Right atrium auricular region (tissue), 2 donors: Measurements from ENCODE around the gene UPK2. TPM values are rescaled to one million over a fixed set of nuclear protein-coding genes. Genes with fewer than 3 reads are reported as not detected.
A peak's percentile ranks its signal among the peaks of the same experiment; 100 is the strongest.

ENCODE experiments used
- DNase-seq: peaks from one replicate; pipeline ENCODE4 v3.0.0-alpha.2; 2019; ENCODE audit warnings: low spot score
- H3K27ac ChIP-seq, 2 donors: fragments of 200-600 bp; sonication (generic); 1 replicate in 1 of 2; 2 replicates in 1 of 2; pipeline ENCODE4 v1.5.1; 2016 to 2019
- H3K27me3 ChIP-seq, 2 donors: fragments of 200-600 bp; sonication (generic); one replicate each; pipeline versions ENCODE4 v1.5.1 to v1.6.0; 2017 to 2019
- H3K36me3 ChIP-seq: fragments of 200-600 bp; sonication (generic); one replicate; pipeline ENCODE4 v1.5.1; 2016
- H3K4me1 ChIP-seq, 2 donors: fragments of 200-600 bp; sonication (generic); one replicate each; pipeline versions ENCODE4 v1.5.1 to v1.6.0; 2017 to 2019
- H3K4me3 ChIP-seq, 2 donors: fragments of 200-600 bp; sonication (generic); 1 replicate in 1 of 2; 2 replicates in 1 of 2; pipeline ENCODE4 v1.5.1; 2017 to 2019; ENCODE audit warnings: mild to moderate bottlenecking in 1 of 2, moderate library complexity in 1 of 2
- H3K9me3 ChIP-seq, 2 donors: fragments of 200-600 bp; sonication (generic); one replicate each; pipeline ENCODE4 v1.5.1; 2019
- total RNA-seq, 2 donors: library from RNA; depleted of rRNA; stranded (reverse); fragments of >200 nt; gene quantifications; one replicate each; pipeline ENCODE4 v1.1.0, GENCODE V29; 2016
- TF ChIP-seq, protein P1 (sequence below), 2 donors: fragments of 200-600 bp; sonication (generic); IDR thresholded peaks; one replicate each; pipeline ENCODE4 v1.5.1; 2019; ENCODE audit warnings: antibody characterized with exemption in 2 of 2

The UPK2 gene
- total RNA-seq, 2 donors from 2014 or later, result not detected

DNA sequence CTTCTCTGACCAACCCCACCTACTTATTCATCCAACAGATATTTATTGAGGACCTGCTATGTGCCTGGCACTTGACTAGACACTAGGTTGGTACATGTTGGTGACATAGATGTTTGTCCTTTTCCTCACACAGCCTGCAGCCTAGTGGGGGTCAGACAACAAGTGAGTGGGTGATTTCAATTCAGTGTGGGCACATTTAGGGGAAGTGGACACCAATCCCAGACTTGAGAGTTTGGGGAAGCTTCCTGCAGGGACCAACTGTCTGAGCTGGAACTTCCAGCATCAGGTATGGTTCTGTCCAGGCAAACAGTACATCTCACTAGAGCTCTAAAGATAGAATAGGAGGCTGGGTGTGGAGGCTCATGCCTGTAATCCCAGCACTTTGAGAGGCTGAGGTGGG lies 24.5 kb upstream of the UPK2 start:
- Histone ChIP-seq H3K4me1 (peaks cover 0 to 39% of the 10 kb centered on the region in 2 donors), H3K27ac (no peak overlapping the region), H3K36me3 (no peaks in the 10 kb centered on the region), H3K4me3 (no peak overlapping the region), H3K27me3 (no peaks in the 10 kb centered on the region), H3K9me3 (no peaks in the 10 kb centered on the region)
- no peak for DNase-seq
- TF ChIP-seq, protein P1, sequence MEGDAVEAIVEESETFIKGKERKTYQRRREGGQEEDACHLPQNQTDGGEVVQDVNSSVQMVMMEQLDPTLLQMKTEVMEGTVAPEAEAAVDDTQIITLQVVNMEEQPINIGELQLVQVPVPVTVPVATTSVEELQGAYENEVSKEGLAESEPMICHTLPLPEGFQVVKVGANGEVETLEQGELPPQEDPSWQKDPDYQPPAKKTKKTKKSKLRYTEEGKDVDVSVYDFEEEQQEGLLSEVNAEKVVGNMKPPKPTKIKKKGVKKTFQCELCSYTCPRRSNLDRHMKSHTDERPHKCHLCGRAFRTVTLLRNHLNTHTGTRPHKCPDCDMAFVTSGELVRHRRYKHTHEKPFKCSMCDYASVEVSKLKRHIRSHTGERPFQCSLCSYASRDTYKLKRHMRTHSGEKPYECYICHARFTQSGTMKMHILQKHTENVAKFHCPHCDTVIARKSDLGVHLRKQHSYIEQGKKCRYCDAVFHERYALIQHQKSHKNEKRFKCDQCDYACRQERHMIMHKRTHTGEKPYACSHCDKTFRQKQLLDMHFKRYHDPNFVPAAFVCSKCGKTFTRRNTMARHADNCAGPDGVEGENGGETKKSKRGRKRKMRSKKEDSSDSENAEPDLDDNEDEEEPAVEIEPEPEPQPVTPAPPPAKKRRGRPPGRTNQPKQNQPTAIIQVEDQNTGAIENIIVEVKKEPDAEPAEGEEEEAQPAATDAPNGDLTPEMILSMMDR (IDR thresholded peaks at IDR 0.05), result no peak

DNA sequence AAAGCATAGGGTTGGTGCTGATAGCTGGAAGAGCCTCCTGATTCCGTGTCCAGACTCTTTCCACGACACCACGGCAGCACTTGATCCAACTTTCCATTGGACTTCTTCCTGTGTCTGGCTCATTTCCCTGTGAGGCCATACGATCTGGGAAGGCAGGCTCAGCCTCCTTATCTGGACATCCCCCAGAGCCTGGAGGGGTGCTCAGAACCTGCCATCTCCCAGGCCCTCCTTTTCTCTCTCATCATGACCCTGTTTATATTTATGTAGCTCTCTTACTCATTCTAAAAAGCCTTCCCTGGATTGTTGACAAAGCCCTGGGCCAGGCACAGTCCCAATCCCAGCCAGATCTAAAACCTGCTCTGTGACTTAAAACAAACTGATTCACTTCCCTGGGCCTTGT lies 22.6 kb upstream of the UPK2 start:
- DNase-seq, result no peak

DNA sequence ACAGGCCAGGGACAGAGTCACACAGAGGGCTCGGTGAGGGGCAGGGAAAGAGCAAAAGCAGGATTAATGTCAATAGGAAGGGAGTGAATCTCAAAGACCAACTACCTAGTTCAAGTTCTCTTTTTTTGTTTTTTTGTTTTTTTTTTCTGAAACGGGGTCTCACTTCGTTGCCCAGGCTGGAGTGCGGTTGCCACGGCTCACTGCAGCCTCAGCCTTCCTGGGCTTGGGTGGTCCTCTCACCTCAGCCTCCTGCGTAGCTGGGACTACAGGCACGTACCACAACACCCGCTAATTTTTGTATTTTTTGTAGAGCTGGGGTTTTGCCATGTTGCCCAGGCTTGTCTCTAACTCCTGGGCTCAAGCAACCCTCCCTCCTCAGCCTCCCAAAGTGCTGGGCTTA lies 20.7 kb upstream of the UPK2 start:
- TF ChIP-seq, protein P1 (IDR thresholded peaks at IDR 0.05), result no peak
- DNase-seq, result no peak
- no peaks in the 10 kb centered on the region for H3K9me3 ChIP-seq
- no peak overlapping the region for H3K27ac ChIP-seq
- H3K27me3 ChIP-seq, result no peaks in the 10 kb centered on the region
- H3K4me1 ChIP-seq, result peaks cover 0 to 19% of the 10 kb centered on the region in 2 donors
- H3K4me3 ChIP-seq, result no peak overlapping the region
- no peaks in the 10 kb centered on the region for H3K36me3 ChIP-seq

More for the DNA sequence above, 22.6 kb upstream of the UPK2 start:
- Histone ChIP-seq H3K4me1 (peaks cover 0 to 25% of the 10 kb centered on the region in 2 donors), H3K36me3 (no peaks in the 10 kb centered on the region), H3K4me3 (no peak overlapping the region), H3K9me3 (no peaks in the 10 kb centered on the region), H3K27me3 (no peaks in the 10 kb centered on the region), H3K27ac (peak overlapping the region; percentile 29 to 55)
- TF ChIP-seq, protein P1 (IDR thresholded peaks at IDR 0.05), result no peak

DNA sequence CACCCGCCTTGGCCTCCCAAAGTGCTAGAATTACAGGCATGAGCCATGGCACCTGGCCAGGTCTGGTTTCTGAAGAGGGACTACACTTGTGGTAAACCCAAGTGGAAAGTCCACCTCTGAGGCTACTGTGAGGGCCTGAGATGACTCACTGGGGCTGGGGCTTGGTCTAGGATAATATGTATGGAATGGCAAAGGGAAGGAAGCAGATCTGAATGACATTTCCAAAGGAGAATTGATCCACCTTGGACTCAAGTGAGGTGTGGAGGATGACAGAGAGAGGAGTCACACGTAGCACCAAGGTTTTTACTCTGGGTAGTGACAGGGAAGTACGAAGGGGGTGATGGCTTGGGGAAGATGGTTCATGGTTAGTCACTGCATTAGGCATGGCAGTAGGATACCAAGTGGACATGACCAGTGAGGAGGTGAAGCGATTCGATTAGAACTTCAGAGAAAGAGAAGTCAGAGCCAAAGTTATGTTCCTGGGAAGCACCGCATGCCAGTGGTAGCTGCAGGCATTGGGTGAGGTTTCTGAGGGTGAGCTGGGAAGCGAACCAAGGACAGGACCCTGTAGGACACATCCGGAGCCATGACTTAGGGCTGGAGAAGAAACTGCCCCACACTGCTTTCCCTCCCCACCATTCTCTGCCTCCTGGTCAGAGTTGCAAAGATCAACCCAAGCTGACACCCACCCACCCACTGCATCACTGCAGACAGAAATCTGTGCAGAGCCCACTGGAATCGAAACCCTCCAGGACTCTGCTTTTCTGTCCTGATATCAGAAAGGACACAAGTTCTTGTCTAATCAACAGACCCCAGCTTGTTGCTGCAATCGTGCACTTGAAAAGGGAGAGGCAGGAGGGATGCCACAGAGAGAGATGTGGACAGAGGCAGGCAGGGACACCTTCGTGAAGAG lies 17.4 kb upstream of the UPK2 start:
- Histone ChIP-seq H3K27me3 (no peaks in the 10 kb centered on the region), H3K4me1 (peaks cover 0 to 5% of the 10 kb centered on the region in 2 donors), H3K27ac (no peak overlapping the region), H3K36me3 (no peaks in the 10 kb centered on the region), H3K9me3 (no peaks in the 10 kb centered on the region), H3K4me3 (no peak overlapping the region)
- TF ChIP-seq, protein P1 (IDR thresholded peaks at IDR 0.05), result no peak
- no peak for DNase-seq

DNA sequence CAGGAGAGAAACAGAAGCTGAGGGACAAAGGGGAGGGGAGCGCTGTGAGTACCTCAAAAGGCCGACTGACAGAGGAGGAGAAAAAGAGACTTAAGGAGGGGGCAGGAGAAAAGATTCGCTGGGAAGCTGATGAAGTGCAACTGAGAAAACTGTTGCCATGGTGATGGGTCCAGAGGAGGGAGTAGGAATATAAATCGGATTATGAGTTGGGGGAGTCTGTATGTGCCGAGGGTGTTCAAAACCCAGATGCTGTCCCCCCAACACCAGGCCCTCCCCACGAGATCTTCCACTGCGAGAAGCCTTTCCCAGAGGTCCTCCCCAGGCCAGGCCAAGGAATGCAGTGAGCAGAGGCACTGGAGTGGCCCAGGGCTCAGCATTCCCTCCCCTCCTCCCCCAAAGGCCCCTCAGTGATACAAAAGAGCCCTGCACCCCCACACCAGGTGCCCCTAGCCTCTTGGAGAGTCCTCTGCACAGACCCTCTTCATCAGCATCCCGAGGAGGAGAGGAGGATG lies 16.6 kb upstream of the UPK2 start:
- H3K9me3 ChIP-seq, result no peaks in the 10 kb centered on the region
- TF ChIP-seq, protein P1 (IDR thresholded peaks at IDR 0.05), result no peak
- DNase-seq, result no peak
- H3K27me3 ChIP-seq, result no peaks in the 10 kb centered on the region
- H3K27ac ChIP-seq, result no peak overlapping the region
- H3K36me3 ChIP-seq, result no peaks in the 10 kb centered on the region
- peaks cover 0 to 4% of the 10 kb centered on the region in 2 donors for H3K4me1 ChIP-seq
- no peak overlapping the region for H3K4me3 ChIP-seq
